ENCODE measurements around the gene TLK1. TPM values are rescaled to one million over a fixed set of nuclear protein-coding genes. Genes with fewer than 3 reads are reported as not detected.

Gene TLK1
- total and polyA plus RNA-seq, 2 experiments from 2014 or later = 41.2 to 45.0 TPM

DNA sequence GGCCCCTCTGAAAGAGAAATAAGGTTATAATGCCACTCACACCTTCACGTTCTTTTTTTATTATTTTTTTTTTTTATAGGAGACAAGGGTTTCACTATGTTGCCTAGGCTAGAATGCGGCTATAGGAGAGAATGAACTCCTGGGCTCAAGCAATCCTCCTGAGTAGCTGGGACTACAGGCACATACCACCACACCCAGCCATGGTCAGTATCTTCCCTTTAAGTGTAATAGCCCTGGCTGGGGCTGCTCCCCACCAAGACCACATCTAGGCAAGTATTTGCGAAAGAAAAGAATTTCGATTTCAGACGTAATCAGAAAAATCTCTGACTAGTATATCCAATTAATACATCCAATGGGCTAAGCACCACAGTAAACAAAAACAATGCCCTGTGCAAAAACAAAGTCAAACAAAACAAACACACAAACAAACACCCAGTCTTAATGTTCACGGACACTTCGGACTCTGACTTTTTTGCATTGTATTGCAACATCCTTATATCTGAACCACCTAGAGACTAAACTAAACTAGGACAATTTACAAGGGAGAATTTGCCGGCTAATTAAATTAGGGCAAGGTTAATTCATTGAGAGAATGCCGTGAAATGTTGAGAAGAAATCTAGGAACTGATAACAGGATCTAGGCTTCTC, 49.6 kb upstream of the TLK1 start (continued):
- TF ChIP-seq, protein P1, sequence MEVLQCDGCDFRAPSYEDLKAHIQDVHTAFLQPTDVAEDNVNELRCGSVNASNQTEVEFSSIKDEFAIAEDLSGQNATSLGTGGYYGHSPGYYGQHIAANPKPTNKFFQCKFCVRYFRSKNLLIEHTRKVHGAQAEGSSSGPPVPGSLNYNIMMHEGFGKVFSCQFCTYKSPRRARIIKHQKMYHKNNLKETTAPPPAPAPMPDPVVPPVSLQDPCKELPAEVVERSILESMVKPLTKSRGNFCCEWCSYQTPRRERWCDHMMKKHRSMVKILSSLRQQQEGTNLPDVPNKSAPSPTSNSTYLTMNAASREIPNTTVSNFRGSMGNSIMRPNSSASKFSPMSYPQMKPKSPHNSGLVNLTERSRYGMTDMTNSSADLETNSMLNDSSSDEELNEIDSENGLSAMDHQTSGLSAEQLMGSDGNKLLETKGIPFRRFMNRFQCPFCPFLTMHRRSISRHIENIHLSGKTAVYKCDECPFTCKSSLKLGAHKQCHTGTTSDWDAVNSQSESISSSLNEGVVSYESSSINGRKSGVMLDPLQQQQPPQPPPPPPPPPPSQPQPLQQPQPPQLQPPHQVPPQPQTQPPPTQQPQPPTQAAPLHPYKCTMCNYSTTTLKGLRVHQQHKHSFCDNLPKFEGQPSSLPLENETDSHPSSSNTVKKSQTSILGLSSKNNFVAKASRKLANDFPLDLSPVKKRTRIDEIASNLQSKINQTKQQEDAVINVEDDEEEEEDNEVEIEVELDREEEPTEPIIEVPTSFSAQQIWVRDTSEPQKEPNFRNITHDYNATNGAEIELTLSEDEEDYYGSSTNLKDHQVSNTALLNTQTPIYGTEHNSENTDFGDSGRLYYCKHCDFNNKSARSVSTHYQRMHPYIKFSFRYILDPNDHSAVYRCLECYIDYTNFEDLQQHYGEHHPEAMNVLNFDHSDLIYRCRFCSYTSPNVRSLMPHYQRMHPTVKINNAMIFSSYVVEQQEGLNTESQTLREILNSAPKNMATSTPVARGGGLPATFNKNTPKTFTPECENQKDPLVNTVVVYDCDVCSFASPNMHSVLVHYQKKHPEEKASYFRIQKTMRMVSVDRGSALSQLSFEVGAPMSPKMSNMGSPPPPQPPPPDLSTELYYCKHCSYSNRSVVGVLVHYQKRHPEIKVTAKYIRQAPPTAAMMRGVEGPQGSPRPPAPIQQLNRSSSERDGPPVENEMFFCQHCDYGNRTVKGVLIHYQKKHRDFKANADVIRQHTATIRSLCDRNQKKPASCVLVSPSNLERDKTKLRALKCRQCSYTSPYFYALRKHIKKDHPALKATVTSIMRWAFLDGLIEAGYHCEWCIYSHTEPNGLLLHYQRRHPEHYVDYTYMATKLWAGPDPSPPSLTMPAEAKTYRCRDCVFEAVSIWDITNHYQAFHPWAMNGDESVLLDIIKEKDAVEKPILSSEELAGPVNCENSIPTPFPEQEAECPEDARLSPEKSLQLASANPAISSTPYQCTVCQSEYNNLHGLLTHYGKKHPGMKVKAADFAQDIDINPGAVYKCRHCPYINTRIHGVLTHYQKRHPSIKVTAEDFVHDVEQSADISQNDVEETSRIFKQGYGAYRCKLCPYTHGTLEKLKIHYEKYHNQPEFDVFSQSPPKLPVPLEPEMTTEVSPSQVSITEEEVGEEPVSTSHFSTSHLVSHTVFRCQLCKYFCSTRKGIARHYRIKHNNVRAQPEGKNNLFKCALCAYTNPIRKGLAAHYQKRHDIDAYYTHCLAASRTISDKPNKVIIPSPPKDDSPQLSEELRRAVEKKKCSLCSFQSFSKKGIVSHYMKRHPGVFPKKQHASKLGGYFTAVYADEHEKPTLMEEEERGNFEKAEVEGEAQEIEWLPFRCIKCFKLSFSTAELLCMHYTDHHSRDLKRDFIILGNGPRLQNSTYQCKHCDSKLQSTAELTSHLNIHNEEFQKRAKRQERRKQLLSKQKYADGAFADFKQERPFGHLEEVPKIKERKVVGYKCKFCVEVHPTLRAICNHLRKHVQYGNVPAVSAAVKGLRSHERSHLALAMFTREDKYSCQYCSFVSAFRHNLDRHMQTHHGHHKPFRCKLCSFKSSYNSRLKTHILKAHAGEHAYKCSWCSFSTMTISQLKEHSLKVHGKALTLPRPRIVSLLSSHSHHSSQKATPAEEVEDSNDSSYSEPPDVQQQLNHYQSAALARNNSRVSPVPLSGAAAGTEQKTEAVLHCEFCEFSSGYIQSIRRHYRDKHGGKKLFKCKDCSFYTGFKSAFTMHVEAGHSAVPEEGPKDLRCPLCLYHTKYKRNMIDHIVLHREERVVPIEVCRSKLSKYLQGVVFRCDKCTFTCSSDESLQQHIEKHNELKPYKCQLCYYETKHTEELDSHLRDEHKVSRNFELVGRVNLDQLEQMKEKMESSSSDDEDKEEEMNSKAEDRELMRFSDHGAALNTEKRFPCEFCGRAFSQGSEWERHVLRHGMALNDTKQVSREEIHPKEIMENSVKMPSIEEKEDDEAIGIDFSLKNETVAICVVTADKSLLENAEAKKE (CRISPR knock-in tag; IDR thresholded peaks at IDR 0.05) = no peak

- H4K20me1 ChIP-seq (replicated peaks; ENCODE audit: insufficient read depth) = no peaks in the 10 kb centered on the region
- Mint-ChIP-seq H3K27me3 (ENCODE audit: insufficient read depth, low read depth, poor library complexity) (no peaks in the 10 kb centered on the region), H3K9me3 (no peaks in the 10 kb centered on the region; the same call in 1 of the 3 replicates), H3K36me3 (ENCODE audit: low read depth) (peaks cover 3% of the 10 kb centered on the region; the same call in 2 of the 3 replicates), H3K27ac (peak overlapping the region; percentile 75), H3K4me3 (no peak overlapping the region), H3K4me1 (peaks cover 35% of the 10 kb centered on the region)
- no peaks in the 10 kb centered on the region for H3K27me3 ChIP-seq (ENCODE audit: insufficient read depth)
- no peak overlapping the region for H3K27ac ChIP-seq (ENCODE audit: low read depth)
- H3F3A ChIP-seq (replicated peaks; ENCODE audit: low read depth) = no peaks in the 10 kb centered on the region
- H3K9me2 ChIP-seq (ENCODE audit: insufficient read depth) = no peaks in the 10 kb centered on the region
- no peak overlapping the region for H2AFZ ChIP-seq
- DNase-seq (ENCODE audit: low spot score) (no peak), ATAC-seq (no peak)
- H3K79me2 ChIP-seq (replicated peaks; ENCODE audit: insufficient read depth) = no peaks in the 10 kb centered on the region
- TF ChIP-seq POLR2AphosphoS5 (IDR thresholded peaks at IDR 0.05; ENCODE audit: low read depth) (no peak), STAT1 (IDR thresholded peaks at IDR 0.05; ENCODE audit: unreplicated experiment) (no peak), JUNB (IDR thresholded peaks at IDR 0.05; ENCODE audit: unreplicated experiment) (no peak), ZNF114 (CRISPR knock-in tag; IDR thresholded peaks at IDR 0.05) (no peak), EZH2 (IDR thresholded peaks at IDR 0.05; ENCODE audit: low read depth, unreplicated experiment) (no peak), CREB1 (CRISPR knock-in tag; IDR thresholded peaks at IDR 0.05; ENCODE audit: low read depth) (no peak)
- H3K36me3 ChIP-seq (ENCODE audit: insufficient read depth) = no peaks in the 10 kb centered on the region; the same call in 1 of the 2 replicates
- peaks cover 31% of the 10 kb centered on the region for H3K4me1 ChIP-seq (ENCODE audit: insufficient read depth)
- no peak overlapping the region for H3K4me3 ChIP-seq
- H3K4me2 ChIP-seq = no peak overlapping the region
These were observed 48.0 kb upstream of the TLK1 start for GRCh38 chr2:171208657-171209056.
